ENCODE results near the gene MAP3K4. TPM values are rescaled to one million over a fixed set of nuclear protein-coding genes. Genes with fewer than 3 reads are reported as not detected.
A peak's percentile ranks its signal among the peaks of the same experiment; 100 is the strongest.

MAP3K4 gene
- total RNA-seq, 2 donors from 2014 or later, result 31.0 to 42.8 TPM

DNA sequence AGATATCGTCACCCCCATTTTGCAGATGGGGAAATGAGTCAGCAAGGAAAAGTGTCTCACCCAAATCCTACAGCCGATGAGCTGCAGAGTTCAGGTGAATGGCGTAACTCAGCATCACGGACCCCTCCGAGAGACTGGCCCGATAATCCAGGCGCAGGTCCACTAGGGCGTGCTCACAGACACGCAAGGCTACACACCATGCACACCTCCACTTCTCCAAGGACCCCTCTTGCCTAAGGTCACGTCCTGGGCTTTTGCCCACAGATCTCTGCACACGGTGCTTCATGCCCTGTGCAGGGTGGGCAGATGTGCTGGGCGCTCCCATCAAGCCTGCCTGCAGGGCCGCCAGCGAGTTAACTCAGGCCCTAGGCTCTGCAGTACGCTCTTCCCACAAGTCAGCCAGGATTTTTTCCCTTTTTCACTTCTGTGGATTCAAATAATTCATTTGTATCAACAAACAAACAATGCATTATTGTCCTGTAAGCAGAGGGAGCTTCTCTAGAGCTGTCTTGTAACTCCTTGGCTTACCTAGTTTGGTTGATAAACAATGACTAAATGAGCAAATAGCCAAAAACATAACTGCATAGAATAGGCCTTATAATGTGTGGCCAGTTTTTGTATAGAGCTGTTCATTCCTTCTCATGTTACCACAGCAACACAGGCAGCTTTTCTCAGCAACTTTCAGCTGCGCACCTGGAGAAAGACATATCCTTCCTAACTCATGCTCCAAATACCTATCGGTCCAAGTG lies 143.2 kb downstream of the MAP3K4 start:
- Mint-ChIP-seq H3K9me3 (no peaks in the 10 kb centered on the region), H3K27ac (peak overlapping the region; percentile 5 to 74), H3K36me3 (no peaks in the 10 kb centered on the region)
- no peak for DNase-seq (ENCODE audit: low spot score in 2 of 2)
- ATAC-seq, result no peak

DNA sequence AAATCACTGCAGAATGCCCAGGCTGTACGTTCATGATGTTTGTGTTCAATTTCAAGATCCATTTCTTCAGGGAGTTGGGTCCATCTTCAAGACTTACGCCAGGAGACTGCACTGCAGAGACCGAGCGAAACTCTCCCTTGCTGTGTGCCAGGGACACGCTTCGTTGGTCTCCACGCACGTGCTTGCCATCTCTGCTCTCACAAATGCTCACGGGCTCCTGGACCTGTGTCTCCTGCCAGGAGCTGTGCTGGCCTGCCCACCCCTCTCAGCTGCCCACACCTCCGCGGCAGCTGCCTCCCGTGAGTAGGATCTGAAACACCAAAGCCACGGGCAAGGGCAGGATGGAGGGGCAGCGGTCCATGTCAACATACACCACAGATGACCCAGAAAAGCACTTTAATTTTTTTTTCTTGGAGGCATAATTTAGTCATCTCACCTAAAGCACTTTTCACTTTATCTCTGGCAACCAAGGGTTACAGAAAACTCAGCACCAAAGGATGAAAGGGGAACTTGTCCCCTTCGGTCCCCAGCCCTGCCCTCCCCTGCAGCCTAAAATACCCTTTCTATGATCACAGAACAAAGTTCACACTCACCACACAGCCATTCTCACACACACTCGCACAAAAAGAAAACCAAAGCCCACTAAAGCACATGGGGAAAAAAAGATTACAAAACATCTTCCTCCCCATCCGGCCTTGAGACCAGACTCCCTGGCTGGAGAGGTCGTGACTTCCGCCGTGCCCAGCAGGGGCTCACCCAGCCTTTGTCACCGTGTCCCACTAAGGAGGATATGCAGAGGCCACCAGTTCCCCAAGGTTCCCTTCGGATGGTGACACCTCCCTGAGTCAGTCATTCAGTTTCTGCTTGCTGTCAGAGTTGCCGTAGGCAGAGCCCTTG lies 144.4 kb downstream of the MAP3K4 start:
- Mint-ChIP-seq H3K9me3 (no peaks in the 10 kb centered on the region), H3K27ac (peak overlapping the region in 1 of 2 donors; percentile 46), H3K36me3 (no peaks in the 10 kb centered on the region)
- DNase-seq (ENCODE audit: low spot score in 2 of 2) (no peak), ATAC-seq (peak in 1 of 2 donors; percentile 43)

DNA sequence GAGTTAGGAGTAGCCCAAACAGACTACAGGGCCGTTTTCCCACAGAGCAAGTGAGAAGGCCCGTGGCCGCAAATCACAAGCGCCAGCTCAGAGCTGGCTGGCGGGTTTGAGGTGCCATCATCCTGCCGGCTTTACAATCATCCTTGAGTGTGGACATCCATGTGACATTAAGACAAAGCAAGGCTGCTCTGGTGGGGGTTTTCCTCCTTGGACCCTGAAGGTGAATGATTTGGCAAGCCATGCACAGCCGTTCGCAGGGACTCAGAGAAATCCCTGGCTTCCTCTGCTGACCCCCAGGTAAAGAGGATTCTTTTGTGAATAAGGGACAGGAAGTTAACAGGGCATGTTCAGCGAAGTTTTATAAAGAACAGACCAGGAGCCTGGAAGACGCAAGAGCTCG lies 145.1 kb downstream of the MAP3K4 start:
- Mint-ChIP-seq H3K27ac (no peak overlapping the region), H3K9me3 (no peaks in the 10 kb centered on the region), H3K36me3 (no peaks in the 10 kb centered on the region)
- no peak for ATAC-seq
- no peak for DNase-seq (ENCODE audit: low spot score in 2 of 2)

DNA sequence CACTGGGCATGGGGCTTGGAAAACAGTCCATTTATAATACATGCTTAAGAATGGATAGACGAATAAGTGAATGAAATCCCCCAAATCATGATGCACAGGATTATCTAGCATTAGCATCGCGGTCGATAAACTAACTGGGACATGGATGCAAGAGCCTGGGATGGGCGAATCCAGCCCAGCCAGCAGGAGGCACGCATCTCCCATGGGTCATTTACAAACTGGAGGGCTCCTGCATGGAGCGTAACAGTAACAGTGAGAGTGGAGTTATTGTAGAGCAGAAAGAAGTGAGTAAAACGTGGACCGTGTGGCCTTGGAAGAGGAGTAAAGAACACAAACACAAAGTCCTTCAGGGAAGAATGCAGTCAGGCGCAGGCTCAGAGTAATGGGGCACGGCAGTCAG lies 145.8 kb downstream of the MAP3K4 start:
- ATAC-seq, result no peak
- H3K27ac Mint-ChIP-seq, result no peak overlapping the region
- DNase-seq (ENCODE audit: low spot score in 2 of 2), result no peak
- no peaks in the 10 kb centered on the region for H3K9me3 Mint-ChIP-seq
- H3K36me3 Mint-ChIP-seq, result peaks cover 0 to 4% of the 10 kb centered on the region in 2 donors

DNA sequence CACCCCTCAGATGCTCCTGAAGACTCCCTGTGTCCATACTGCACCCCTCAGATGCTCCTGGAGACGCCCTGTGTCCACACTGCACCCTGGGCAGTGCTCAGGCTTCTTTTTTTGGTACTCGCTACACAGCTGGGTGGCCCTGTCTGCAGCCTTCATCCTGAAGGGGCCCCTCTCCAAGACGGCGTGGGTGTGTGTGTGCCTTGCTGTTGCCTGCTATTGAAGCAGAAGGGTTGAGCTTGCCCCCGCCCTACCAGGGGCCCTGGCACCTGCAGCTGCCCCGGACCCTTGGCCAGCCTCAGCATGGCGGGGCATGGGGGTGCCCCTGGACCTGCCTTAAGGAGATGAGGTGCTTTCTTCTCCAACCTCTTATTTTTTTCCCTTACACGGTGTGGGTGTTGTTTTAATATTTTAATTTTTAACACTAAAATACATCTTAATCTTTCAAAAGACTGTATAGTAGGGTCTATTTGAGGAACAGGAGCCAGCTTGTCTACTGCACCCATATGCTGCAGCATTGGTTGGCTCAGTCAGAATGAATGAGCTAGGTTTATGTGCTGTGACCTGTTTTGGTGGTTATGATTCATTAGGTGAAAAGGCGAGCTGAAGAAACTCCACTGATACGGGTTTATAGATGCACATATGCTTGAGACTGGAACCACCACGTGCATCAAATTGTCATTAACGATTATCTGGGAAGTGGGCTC lies 146.4 kb downstream of the MAP3K4 start:
- Mint-ChIP-seq H3K36me3 (peaks cover 0 to 6% of the 10 kb centered on the region in 2 donors), H3K9me3 (no peaks in the 10 kb centered on the region), H3K27ac (no peak overlapping the region)
- peak; percentile 49 to 51 for ATAC-seq
- DNase-seq (ENCODE audit: low spot score in 2 of 2), result no peak

DNA sequence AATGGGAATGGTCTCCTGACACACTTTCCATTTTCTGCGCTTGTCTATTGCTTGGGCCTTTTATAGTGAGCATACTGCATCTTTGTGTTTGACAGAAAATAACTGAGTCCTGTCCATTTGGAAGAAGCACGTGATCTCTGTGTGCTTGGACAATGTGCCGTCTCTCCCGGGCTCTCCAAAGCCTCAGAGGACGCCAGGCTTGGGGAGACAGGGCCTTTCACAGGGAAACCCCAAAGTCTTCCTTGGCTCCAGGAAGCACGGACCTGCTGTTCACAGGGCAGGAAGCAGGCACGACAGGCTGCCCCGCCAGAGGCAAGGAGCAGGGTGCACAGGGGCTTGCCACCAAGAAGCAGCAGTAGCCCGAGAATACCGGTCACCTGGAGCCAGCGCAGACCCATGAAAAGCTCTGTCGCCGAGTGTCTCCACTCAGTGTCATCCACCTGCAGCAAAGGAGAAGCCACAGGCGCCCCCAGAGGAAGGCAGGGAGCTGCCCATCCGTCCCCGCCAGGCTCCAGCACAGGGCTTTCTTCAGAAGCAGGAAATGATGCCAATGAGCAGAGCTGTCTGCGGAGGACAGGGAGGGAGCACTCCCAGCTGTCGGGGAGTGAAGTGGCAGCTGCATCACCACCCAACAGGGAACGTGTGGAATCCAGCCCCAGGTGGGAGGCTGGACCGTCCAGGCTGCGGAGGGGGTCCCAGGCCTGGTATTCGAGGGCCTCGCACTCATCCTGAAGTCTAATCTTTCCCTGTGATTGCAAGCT lies 147.2 kb downstream of the MAP3K4 start:
- peaks cover 0 to 6% of the 10 kb centered on the region in 2 donors for H3K36me3 Mint-ChIP-seq
- no peak overlapping the region for H3K27ac Mint-ChIP-seq
- no peak for ATAC-seq

DNA sequence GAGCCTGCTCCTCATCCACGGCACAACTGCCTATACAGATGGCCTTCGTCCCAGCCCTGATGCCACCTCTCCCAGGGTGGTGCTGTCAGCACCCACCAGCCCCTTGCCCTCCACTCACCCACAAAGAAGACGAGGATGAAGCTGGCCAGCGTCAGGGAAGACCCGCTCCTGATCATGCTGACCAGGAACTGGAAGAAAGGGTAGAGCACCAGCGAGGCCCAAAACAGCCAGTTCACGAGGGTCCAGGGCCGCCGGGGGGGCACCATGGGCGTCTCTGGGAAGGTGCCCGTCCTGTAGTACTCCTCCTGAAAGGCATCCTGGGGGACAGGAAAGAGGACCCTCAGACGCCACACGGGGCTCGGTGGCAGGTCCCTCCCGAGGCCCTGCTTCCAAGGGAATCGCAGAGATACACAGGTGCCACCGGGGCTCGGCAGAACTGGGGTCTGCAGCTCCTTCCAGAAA lies 147.8 kb downstream of the MAP3K4 start:
- Mint-ChIP-seq H3K36me3 (peaks cover 0 to 6% of the 10 kb centered on the region in 2 donors), H3K27ac (no peak overlapping the region), H3K9me3 (no peaks in the 10 kb centered on the region)
- ATAC-seq (no peak), DNase-seq (ENCODE audit: low spot score in 2 of 2) (no peak)

More for the DNA sequence above, 147.2 kb downstream of the MAP3K4 start:
- no peak for DNase-seq (ENCODE audit: low spot score in 2 of 2)
- no peaks in the 10 kb centered on the region for H3K9me3 Mint-ChIP-seq

DNA sequence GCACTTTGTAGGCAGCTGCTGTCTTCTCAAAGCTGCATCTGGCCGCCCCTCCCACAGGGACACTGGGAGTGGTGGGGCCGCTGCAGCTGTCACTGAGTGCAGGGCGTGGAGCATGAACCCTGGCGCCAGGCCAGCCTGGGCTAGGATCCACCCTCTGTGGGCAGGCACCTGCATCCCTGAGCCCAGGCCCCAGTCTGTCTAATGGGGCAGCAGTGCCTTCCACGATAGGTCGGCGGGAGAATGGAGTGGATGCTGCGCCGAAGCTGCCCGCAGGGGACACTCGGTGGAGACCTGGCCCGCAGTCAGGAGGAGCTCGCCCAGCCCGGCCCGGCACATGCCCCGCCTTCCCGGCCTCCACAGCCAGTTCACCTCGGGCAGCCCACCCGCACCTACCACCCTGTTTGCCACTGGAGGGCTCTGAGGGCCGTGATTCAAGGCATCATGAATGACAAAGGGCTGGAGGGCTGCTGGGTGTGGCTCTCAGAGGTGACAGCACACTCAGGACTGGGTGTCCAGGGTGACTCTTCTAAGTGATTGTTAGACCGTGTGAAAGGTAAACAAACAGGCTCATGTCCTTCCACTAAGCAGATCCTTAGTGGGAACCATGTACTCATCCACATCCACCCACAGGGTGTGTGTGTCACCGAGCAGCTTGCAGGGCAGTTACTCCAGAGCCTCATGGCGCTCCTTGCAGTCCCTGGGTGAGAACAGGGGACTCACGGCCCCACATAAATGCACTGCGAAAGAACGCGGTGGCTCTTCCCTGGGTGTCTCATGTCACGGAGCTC lies 148.4 kb downstream of the MAP3K4 start:
- DNase-seq (ENCODE audit: low spot score in 2 of 2), result no peak
- H3K27ac Mint-ChIP-seq, result no peak overlapping the region
- ATAC-seq, result peak in 1 of 2 donors; percentile 21
- H3K9me3 Mint-ChIP-seq, result no peaks in the 10 kb centered on the region
- peaks cover 0 to 6% of the 10 kb centered on the region in 2 donors for H3K36me3 Mint-ChIP-seq

DNA sequence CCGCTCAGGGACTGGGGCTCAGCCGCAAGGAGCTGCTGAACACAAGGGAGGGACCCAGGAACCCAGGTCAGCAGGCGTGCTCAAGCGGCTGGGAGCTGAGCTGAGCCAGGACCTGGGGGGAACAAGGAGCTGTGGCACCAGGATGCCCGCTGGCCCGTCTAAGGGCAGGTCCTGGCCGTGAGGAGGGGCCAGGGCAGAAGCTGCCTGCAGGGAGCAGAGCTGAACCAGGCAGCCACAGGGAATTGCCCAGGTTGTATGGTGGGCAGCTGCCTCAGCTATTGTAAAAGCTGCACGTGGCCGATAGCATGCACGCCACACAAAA lies 148.9 kb downstream of the MAP3K4 start:
- no peaks in the 10 kb centered on the region for H3K9me3 Mint-ChIP-seq
- H3K27ac Mint-ChIP-seq, result no peak overlapping the region
- peaks cover 0 to 6% of the 10 kb centered on the region in 2 donors for H3K36me3 Mint-ChIP-seq
- DNase-seq (ENCODE audit: low spot score in 2 of 2), result no peak
- ATAC-seq, result no peak

DNA sequence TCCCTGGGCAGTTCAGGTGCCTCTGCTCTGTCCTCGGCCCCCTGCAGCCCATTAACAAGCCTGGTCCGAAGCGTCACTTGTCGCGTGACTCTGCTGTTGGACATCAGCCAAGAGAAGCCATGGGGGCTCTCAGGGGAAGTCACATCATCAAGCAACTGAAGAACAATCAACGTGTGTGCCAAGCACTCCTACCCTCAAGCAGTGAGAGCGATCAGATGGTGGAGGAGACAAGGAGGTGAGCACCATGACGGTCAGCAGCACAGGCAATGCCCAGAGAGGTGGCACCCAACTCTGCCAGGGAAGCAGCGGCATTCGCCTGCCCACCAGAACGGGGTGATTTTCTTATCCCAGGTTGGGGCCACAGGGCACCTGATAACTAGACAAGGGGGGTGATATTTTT lies 149.6 kb downstream of the MAP3K4 start:
- no peak for ATAC-seq
- Mint-ChIP-seq H3K9me3 (no peaks in the 10 kb centered on the region), H3K36me3 (peaks cover 0 to 6% of the 10 kb centered on the region in 2 donors), H3K27ac (peak overlapping the region in 1 of 2 donors; percentile 88)
- DNase-seq (ENCODE audit: low spot score in 2 of 2), result no peak

DNA sequence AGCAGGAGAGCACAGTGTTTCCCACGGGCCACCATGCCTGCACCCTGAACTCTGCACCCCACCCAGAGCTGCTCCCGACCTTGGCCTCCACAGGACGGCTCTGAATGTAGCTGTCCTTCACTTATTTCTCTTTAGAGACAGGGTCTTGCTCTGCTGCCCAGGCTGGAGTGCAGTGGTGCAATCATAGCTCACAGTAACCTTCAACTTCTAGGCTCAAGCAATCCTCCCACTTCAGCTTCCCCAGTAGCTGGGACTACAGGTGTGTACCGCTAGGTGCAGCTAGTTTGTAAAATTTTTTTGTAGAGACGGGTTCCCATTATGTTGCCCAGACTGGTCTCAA lies 151.4 kb downstream of the MAP3K4 start:
- ATAC-seq (no peak), DNase-seq (ENCODE audit: low spot score in 2 of 2) (no peak)
- Mint-ChIP-seq H3K27ac (no peak overlapping the region), H3K9me3 (no peaks in the 10 kb centered on the region), H3K36me3 (peaks cover 0 to 6% of the 10 kb centered on the region in 2 donors)

DNA sequence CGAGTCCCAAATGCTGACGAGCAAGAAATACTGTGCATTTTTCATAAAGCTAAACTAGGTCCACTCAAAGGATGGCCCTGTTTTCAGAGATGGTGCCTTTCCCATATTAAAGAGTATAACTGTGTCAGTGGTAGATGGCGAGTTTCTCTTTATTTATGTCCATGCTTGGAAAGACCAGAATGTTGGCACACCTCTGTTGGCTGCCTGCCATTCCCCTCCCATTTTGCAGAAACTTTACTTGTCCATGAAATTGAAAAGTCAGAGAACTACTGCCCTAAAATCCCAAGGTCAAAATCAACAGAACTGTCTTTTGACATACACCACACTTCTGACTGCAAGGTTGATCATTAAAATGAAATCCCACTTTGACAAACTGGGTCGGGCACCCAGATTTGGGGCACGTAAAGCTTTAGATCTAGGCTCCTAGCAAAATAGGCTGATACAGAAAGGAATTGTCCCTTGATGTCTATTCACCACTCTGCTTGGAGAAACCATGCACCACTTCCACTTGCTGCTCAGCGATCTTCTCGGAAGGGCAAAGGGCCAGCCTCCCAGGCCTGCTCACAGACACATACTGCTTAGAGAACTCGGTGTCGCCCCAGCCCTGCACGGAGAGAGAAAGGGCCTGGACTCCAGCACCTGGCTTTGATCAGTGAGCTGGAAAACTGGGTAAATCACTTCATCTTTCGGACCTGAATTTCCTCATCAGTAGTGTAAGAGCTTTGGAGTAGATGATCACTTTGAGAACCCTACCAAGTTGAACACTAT lies 152.3 kb downstream of the MAP3K4 start:
- ATAC-seq (no peak), DNase-seq (ENCODE audit: low spot score in 2 of 2) (no peak)
- peaks cover 0 to 6% of the 10 kb centered on the region in 2 donors for H3K36me3 Mint-ChIP-seq
- H3K9me3 Mint-ChIP-seq, result no peaks in the 10 kb centered on the region
- H3K27ac Mint-ChIP-seq, result no peak overlapping the region

DNA sequence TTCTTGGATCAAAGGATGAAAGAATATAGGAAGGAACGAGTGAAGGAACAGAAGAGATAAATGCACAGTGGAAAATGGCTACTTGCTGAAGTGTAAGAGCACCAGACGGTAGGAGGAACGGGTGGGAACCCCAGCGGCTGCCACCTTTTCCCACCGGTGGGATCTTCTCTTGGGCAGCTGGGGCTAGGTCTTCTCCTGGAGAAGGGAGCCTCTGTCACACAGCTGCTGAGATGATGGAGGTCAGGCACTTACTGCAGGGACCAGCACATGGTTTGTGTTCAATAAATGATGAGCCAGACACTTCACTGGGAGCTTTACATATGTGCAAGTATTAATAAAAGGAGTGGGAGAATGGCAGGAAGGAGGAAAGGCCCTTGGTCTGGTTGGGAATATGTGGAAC lies 158.6 kb downstream of the MAP3K4 start:
- Mint-ChIP-seq H3K27ac (peak overlapping the region in 1 of 2 donors; percentile 5), H3K9me3 (no peaks in the 10 kb centered on the region), H3K36me3 (no peaks in the 10 kb centered on the region)
- DNase-seq (ENCODE audit: low spot score in 2 of 2), result no peak
- no peak for ATAC-seq

DNA sequence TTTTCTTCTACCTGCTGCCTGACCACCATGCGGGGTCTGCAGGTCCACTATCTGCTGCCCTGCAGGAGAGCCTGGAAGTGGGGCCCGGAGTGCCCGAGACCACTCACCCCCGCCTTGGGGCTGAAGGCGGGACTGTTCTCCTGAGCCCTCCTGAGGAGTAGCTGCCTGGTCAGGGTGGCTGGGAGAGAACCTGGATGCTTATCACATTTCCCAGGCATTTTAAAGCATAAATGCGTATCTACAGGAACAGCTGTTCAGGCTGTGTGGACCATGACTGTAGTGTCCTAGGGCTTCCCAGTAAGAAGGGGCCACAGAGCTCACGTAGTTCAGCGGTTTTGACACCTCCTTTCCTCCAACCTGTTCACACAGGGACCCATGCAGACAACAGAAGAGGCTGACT lies 159.0 kb downstream of the MAP3K4 start:
- no peaks in the 10 kb centered on the region for H3K9me3 Mint-ChIP-seq
- no peak overlapping the region for H3K27ac Mint-ChIP-seq
- H3K36me3 Mint-ChIP-seq, result no peaks in the 10 kb centered on the region
- DNase-seq (ENCODE audit: low spot score in 2 of 2) (no peak), ATAC-seq (no peak)

DNA sequence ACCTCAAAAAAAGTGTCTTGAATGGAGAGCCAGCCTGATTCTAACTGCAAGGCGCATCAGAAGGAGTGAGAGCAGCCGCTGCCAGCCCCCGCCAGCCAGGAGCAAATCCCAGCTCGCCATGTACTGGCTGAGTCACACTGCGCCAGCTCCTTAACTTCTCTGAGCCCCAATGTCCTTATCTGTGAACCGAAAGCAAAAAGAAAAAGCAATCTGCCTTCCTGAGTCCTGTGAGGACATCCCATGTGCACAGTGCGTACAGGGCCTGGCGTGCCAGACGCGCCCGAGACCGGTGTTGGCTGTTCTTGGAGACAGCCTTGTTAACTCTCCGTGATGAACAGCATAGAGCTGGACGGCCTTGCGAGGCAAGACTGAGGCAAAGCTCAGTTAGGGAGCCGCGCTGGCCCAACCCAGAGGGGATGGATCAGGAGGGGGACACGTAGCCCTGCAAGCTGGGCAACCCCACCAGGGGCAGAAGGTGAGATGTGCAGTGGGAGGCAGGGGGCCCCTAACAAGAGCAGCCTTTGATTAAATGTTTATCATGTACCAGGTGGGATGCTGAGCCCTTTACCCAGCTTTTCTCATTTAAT lies 159.6 kb downstream of the MAP3K4 start:
- no peak for ATAC-seq
- H3K9me3 Mint-ChIP-seq, result no peaks in the 10 kb centered on the region
- no peak for DNase-seq (ENCODE audit: low spot score in 2 of 2)

More for the DNA sequence above, 159.6 kb downstream of the MAP3K4 start:
- Mint-ChIP-seq H3K27ac (no peak overlapping the region), H3K36me3 (no peaks in the 10 kb centered on the region)
